Measurements from ENCODE around the gene SNX25.

The SNX25 gene

DNA sequence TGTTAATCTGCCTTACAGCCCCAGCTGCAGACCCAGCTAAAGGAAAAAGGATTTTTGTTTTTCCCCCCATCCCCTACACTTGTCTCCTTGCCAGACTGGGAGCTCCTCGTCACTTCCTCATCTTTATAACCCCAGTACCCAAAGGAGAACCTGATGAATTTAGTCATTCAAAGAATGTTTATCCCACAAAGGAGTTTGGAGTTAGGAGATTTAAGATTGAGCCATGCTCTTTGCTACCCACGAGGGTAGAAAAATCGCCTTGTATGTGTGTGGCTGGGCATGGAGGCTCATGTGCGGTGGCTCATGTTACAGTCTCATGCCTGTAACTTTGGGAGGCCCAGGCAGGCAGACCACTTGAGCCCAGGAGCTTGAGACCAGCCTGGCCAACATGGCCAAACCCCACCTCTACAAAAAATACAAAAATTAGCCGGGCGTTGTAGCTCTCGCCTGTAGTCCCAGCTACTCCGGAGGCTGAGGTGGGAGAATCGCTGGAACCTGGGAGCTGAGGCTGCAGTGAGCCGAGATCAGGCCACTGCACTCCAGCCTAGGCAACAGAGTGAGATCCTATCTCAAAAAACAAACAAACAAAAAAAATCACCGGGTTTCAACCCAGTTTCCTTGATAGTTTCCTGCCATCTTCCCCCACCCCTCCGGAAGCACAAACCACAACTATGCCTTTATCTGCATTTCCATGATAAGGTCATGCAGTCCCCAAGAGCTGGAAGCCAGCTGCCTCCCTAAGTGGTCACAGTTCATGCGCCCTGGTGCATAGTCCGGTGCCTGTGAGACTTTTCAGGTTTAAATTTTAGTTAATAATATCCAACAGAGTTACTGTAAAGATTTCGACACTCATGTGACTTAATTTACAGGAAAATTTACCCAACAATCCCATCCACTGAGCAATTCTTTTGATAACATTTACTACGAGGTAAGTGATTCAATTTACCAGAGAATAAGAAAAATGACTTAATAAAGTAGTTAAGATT is 7.1 kb upstream of the SNX25 start (continued):
- TF ChIP-seq, protein P1, sequence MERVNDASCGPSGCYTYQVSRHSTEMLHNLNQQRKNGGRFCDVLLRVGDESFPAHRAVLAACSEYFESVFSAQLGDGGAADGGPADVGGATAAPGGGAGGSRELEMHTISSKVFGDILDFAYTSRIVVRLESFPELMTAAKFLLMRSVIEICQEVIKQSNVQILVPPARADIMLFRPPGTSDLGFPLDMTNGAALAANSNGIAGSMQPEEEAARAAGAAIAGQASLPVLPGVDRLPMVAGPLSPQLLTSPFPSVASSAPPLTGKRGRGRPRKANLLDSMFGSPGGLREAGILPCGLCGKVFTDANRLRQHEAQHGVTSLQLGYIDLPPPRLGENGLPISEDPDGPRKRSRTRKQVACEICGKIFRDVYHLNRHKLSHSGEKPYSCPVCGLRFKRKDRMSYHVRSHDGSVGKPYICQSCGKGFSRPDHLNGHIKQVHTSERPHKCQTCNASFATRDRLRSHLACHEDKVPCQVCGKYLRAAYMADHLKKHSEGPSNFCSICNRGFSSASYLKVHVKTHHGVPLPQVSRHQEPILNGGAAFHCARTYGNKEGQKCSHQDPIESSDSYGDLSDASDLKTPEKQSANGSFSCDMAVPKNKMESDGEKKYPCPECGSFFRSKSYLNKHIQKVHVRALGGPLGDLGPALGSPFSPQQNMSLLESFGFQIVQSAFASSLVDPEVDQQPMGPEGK (tag by site-specific recombination; IDR thresholded peaks at IDR 0.05) = peak; percentile 47; the same call in 1 of the 2 replicates
- TF ChIP-seq ZNF146 (tag by site-specific recombination; IDR thresholded peaks at IDR 0.05) = no peak
- TF ChIP-seq ZNF335 (tag by site-specific recombination; conservative IDR thresholded peaks at IDR 0.05) = peak; percentile 75
- TF ChIP-seq HOXA7 (CRISPR knock-in tag; IDR thresholded peaks at IDR 0.05; ENCODE audit: borderline replicate concordance) = no peak
- 0 out of 2 replicates have a peak, but pooled peaks have one; percentile 20 for TF ChIP-seq GFI1B (tag by site-specific recombination; IDR thresholded peaks at IDR 0.05)
- no peak for TF ChIP-seq ZNF747 (tag by site-specific recombination; IDR thresholded peaks at IDR 0.05)
- TF ChIP-seq, protein P2, sequence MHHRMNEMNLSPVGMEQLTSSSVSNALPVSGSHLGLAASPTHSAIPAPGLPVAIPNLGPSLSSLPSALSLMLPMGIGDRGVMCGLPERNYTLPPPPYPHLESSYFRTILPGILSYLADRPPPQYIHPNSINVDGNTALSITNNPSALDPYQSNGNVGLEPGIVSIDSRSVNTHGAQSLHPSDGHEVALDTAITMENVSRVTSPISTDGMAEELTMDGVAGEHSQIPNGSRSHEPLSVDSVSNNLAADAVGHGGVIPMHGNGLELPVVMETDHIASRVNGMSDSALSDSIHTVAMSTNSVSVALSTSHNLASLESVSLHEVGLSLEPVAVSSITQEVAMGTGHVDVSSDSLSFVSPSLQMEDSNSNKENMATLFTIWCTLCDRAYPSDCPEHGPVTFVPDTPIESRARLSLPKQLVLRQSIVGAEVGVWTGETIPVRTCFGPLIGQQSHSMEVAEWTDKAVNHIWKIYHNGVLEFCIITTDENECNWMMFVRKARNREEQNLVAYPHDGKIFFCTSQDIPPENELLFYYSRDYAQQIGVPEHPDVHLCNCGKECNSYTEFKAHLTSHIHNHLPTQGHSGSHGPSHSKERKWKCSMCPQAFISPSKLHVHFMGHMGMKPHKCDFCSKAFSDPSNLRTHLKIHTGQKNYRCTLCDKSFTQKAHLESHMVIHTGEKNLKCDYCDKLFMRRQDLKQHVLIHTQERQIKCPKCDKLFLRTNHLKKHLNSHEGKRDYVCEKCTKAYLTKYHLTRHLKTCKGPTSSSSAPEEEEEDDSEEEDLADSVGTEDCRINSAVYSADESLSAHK (tag by site-specific recombination; IDR thresholded peaks at IDR 0.05) = 0 out of 2 replicates have a peak, but pooled peaks have one; percentile 33
- TF ChIP-seq ZNF140 (tag by site-specific recombination; IDR thresholded peaks at IDR 0.05) = no peak
- peak; percentile 50; the same call in 1 of the 2 replicates for TF ChIP-seq ZNF600 (tag by site-specific recombination; IDR thresholded peaks at IDR 0.05)
- TF ChIP-seq ZBTB8A (tag by site-specific recombination; IDR thresholded peaks at IDR 0.05) = peak; percentile 40; the same call in 1 of the 2 replicates
- no peak for TF ChIP-seq ZNF157 (tag by site-specific recombination; IDR thresholded peaks at IDR 0.05)
- no peak for TF ChIP-seq ZNF433 (tag by site-specific recombination; IDR thresholded peaks at IDR 0.05; ENCODE audit: low read depth)
- TF ChIP-seq, protein P3, sequence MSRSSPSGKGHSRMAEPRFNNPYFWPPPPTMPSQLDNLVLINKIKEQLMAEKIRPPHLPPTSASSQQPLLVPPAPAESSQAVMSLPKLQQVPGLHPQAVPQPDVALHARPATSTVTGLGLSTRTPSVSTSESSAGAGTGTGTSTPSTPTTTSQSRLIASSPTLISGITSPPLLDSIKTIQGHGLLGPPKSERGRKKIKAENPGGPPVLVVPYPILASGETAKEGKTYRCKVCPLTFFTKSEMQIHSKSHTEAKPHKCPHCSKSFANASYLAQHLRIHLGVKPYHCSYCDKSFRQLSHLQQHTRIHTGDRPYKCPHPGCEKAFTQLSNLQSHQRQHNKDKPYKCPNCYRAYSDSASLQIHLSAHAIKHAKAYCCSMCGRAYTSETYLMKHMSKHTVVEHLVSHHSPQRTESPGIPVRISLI (tag by site-specific recombination; IDR thresholded peaks at IDR 0.05) = peak; percentile 37; the same call in 1 of the 2 replicates
- TF ChIP-seq ZNF426 (tag by site-specific recombination; IDR thresholded peaks at IDR 0.05) = no peak
- TF ChIP-seq ZNF391 (tag by site-specific recombination; IDR thresholded peaks at IDR 0.05; ENCODE audit: borderline replicate concordance, low read depth) = no peak
- 0 out of 2 replicates have a peak, but pooled peaks have one; percentile 43 for TF ChIP-seq ZNF692 (tag by site-specific recombination; IDR thresholded peaks at IDR 0.05)
- peak; percentile 94 for TF ChIP-seq ZNF394 (tag by site-specific recombination; IDR thresholded peaks at IDR 0.05; ENCODE audit: borderline replicate concordance)
- TF ChIP-seq ZBTB26 (tag by site-specific recombination; optimal IDR thresholded peaks at IDR 0.05) = no peak
- no peak for TF ChIP-seq ZNF473 (tag by site-specific recombination; IDR thresholded peaks at IDR 0.05)
- TF ChIP-seq ZXDB (tag by site-specific recombination; IDR thresholded peaks at IDR 0.05) = peak; percentile 79
- TF ChIP-seq GLIS1 (tag by site-specific recombination; IDR thresholded peaks at IDR 0.05) = peak; percentile 39; the same call in 1 of the 2 replicates
- TF ChIP-seq MEIS1 (CRISPR knock-in tag; IDR thresholded peaks at IDR 0.05; ENCODE audit: borderline replicate concordance) = no peak
- no peak for TF ChIP-seq ZNF10 (tag by site-specific recombination; IDR thresholded peaks at IDR 0.05)
- TF ChIP-seq, protein P4, sequence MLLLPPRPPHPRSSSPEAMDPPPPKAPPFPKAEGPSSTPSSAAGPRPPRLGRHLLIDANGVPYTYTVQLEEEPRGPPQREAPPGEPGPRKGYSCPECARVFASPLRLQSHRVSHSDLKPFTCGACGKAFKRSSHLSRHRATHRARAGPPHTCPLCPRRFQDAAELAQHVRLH (tag by site-specific recombination; IDR thresholded peaks at IDR 0.05) = 0 out of 2 replicates have a peak, but pooled peaks have one; percentile 32
- peak; percentile 64; the same call in 1 of the 2 replicates for TF ChIP-seq ZBTB20 (tag by site-specific recombination; IDR thresholded peaks at IDR 0.05)
- TF ChIP-seq ZNF830 (tag by site-specific recombination; IDR thresholded peaks at IDR 0.05; ENCODE audit: low read depth) = no peak
- TF ChIP-seq ZNF521 (tag by site-specific recombination; IDR thresholded peaks at IDR 0.05) = no peak
- TF ChIP-seq ZFP69B (tag by site-specific recombination; IDR thresholded peaks at IDR 0.05) = 0 out of 2 replicates have a peak, but pooled peaks have one; percentile 34
- TF ChIP-seq SP3 (tag by site-specific recombination; IDR thresholded peaks at IDR 0.05) = 0 out of 2 replicates have a peak, but pooled peaks have one; percentile 11
- peak; percentile 40; the same call in 1 of the 2 replicates for TF ChIP-seq ZNF629 (tag by site-specific recombination; IDR thresholded peaks at IDR 0.05)
